ENCODE data around the gene PAH. TPM values are rescaled to one million over a fixed set of nuclear protein-coding genes. Genes with fewer than 3 reads are reported as not detected.

The PAH gene
- total and polyA plus RNA-seq, 2 of the 13 experiments (the other 11 are each of a cell fraction or from before 2014, with no cell fraction given): 192 to 451 TPM

- TF ChIP-seq MEIS2 (CRISPR knock-in tag; IDR thresholded peaks at IDR 0.05) (no peak), REPIN1 (CRISPR knock-in tag; IDR thresholded peaks at IDR 0.05; ENCODE audit: borderline replicate concordance, low read depth) (peak; percentile 56; the same call in 1 of the 2 replicates), GTF2F1 (IDR thresholded peaks at IDR 0.05; ENCODE audit: low read length) (no peak), ZNF878 (CRISPR knock-in tag; IDR thresholded peaks at IDR 0.05) (0 out of 2 replicates have a peak, but pooled peaks have one; percentile 49), ZNF570 (CRISPR knock-in tag; IDR thresholded peaks at IDR 0.05; ENCODE audit: borderline replicate concordance) (no peak), THAP11 (CRISPR knock-in tag; IDR thresholded peaks at IDR 0.05) (peak; percentile 24; the same call in 1 of the 2 replicates), KDM2A (CRISPR knock-in tag; IDR thresholded peaks at IDR 0.05; ENCODE audit: borderline replicate concordance, low read depth) (peak; percentile 65; the same call in 1 of the 2 replicates), NCOA2 (CRISPR knock-in tag; IDR thresholded peaks at IDR 0.05) (0 out of 2 replicates have a peak, but pooled peaks have one; percentile 22), KLF13 (CRISPR knock-in tag; IDR thresholded peaks at IDR 0.05) (no peak), PHF21A (CRISPR knock-in tag; IDR thresholded peaks at IDR 0.05) (0 out of 2 replicates have a peak, but pooled peaks have one; percentile 32), RAD21 (CRISPR knock-in tag; IDR thresholded peaks at IDR 0.05) (peak; percentile 92), KLF16 (CRISPR knock-in tag; IDR thresholded peaks at IDR 0.05) (peak in 1 of 2 experiments; percentile 71; a peak in 2 of 4 replicates), ESRRA (CRISPR knock-in tag; IDR thresholded peaks at IDR 0.05; ENCODE audit: low read depth) (0 out of 2 replicates have a peak, but pooled peaks have one; percentile 35), KAT7 (CRISPR knock-in tag; IDR thresholded peaks at IDR 0.05; ENCODE audit: borderline replicate concordance) (0 out of 2 replicates have a peak, but pooled peaks have one; percentile 49), ZNF331 (CRISPR knock-in tag; IDR thresholded peaks at IDR 0.05) (0 out of 2 replicates have a peak, but pooled peaks have one; percentile 22), THYN1 (CRISPR knock-in tag; IDR thresholded peaks at IDR 0.05; ENCODE audit: borderline replicate concordance, low read depth) (no peak), SATB2 (CRISPR knock-in tag; IDR thresholded peaks at IDR 0.05) (no peak), ZNF724P (CRISPR knock-in tag; IDR thresholded peaks at IDR 0.05; ENCODE audit: borderline replicate concordance) (no peak), GTF3A (CRISPR knock-in tag; conservative IDR thresholded peaks at IDR 0.05) (no peak), SOX13 (IDR thresholded peaks at IDR 0.05) (no peak), SOX13 (CRISPR knock-in tag; conservative IDR thresholded peaks at IDR 0.05 in 1 of 2, IDR thresholded peaks at IDR 0.05 in 1 of 2) (no peak)
Measured at GRCh38 chr12:102883204-102883799, 33.7 kb downstream of the PAH start (continued).

Measured in HepG2 (cell line).